ENCODE results near the gene SMG9.

SMG9 gene

DNA sequence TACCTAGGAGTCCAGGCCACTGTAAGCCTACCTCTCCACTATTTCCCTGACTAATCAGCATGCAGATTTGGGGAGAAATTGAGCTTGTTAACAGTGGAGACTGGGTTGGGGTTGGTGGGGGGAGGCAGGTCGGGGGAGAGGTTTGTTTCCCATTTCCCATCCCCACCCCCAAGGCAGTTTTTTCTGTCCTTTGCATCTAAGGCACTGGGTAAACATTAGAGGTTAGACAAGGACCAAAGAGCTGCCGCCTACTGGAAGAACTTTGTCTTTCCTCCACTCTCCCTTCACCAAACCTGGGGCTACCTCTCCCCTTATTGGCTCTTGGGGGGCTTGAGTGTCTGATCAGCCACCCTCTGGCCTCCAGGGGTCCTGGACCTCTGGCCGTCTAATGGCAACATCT, 25.1 kb upstream of the SMG9 start:
- DNase-seq (ENCODE audit: extremely low spot score), result no peak
- POLR2A ChIA-PET, result interaction anchor here (0.9 kb wide), 1 partner anchor 47 kb away, joined by 3 read pairs; the partner anchor contains the start of gene ZNF283

GRCh38 chr19:43779147-43779819, 24.5 kb upstream of the SMG9 start:
- ChIA-PET POLR2A (no interaction called here), CTCF (interaction anchor here (0.6 to 1.1 kb wide), 4 partner anchors 13 to 180 kb away, joined by 3 to 6 read pairs (median 4); no protein-coding TSS in a partner anchor)
- no peak for DNase-seq (ENCODE audit: extremely low spot score)
- TF ChIP-seq NFRKB (IDR thresholded peaks at IDR 0.05) (no peak), TARDBP (IDR thresholded peaks at IDR 0.05) (no peak), CTBP1 (IDR thresholded peaks at IDR 0.05; ENCODE audit: borderline replicate concordance) (no peak), HDGF (IDR thresholded peaks at IDR 0.05; ENCODE audit: borderline replicate concordance) (no peak), ELF4 (IDR thresholded peaks at IDR 0.05) (no peak), FOXA1 (IDR thresholded peaks at IDR 0.05) (no peak), SUZ12 (IDR thresholded peaks at IDR 0.05) (no peak), ZNF384 (IDR thresholded peaks at IDR 0.05) (no peak), BHLHE40 (IDR thresholded peaks at IDR 0.05; ENCODE audit: borderline replicate concordance) (no peak), FOXM1 (IDR thresholded peaks at IDR 0.05; ENCODE audit: borderline replicate concordance) (no peak)
- TF ChIP-seq, protein P1, sequence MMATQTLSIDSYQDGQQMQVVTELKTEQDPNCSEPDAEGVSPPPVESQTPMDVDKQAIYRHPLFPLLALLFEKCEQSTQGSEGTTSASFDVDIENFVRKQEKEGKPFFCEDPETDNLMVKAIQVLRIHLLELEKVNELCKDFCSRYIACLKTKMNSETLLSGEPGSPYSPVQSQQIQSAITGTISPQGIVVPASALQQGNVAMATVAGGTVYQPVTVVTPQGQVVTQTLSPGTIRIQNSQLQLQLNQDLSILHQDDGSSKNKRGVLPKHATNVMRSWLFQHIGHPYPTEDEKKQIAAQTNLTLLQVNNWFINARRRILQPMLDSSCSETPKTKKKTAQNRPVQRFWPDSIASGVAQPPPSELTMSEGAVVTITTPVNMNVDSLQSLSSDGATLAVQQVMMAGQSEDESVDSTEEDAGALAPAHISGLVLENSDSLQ (IDR thresholded peaks at IDR 0.05), result no peak

More for the DNA sequence above, 25.1 kb upstream of the SMG9 start:
- no peak for TF ChIP-seq FOXM1 (IDR thresholded peaks at IDR 0.05; ENCODE audit: borderline replicate concordance)
- TF ChIP-seq BHLHE40 (IDR thresholded peaks at IDR 0.05; ENCODE audit: borderline replicate concordance), result no peak
- TF ChIP-seq CTBP1 (IDR thresholded peaks at IDR 0.05; ENCODE audit: borderline replicate concordance), result no peak
- TF ChIP-seq ELF4 (IDR thresholded peaks at IDR 0.05), result no peak
- TF ChIP-seq HDGF (IDR thresholded peaks at IDR 0.05; ENCODE audit: borderline replicate concordance), result no peak
- no peak for TF ChIP-seq TARDBP (IDR thresholded peaks at IDR 0.05)
- TF ChIP-seq L3MBTL2 (conservative IDR thresholded peaks at IDR 0.05), result no peak
- no peak for TF ChIP-seq FOXK2 (IDR thresholded peaks at IDR 0.05)
- TF ChIP-seq ARNT (IDR thresholded peaks at IDR 0.05), result no peak
- TF ChIP-seq NFRKB (IDR thresholded peaks at IDR 0.05), result no peak
- TF ChIP-seq FOXA1 (IDR thresholded peaks at IDR 0.05), result no peak
- TF ChIP-seq, protein P1 (IDR thresholded peaks at IDR 0.05), result no peak
- no peak for TF ChIP-seq SUZ12 (IDR thresholded peaks at IDR 0.05)
- TF ChIP-seq ZNF384 (IDR thresholded peaks at IDR 0.05), result no peak
- TF ChIP-seq SP1 (IDR thresholded peaks at IDR 0.05), result no peak
- CTCF ChIA-PET, result interaction anchor here (0.6 to 1.1 kb wide), 3 partner anchors 35 to 180 kb away, joined by 3 to 6 read pairs (median 4); no protein-coding TSS in a partner anchor

DNA sequence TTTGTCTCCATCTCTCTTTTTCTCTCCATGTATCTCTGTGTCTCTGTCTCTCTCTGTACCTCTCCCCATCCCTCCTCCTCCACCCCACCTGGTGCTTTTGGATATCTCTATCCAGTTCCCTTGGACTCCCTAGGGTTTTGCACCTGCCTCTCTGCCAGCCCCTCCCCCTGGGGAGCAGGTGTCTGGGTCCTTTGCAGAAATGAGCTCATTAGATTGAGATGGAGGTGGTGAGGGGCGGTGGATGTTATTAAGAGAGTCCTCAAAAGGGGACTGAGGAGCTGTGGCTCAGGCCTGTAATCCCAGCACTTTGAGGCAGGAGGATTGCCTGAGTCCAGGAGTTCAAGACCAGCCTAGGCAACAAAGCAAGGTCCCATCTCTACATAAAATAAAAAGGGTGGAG, 23.9 kb upstream of the SMG9 start:
- CTCF ChIA-PET, result interaction anchor here (0.6 to 1.7 kb wide), 3 partner anchors 12 to 993 kb away, joined by 3 to 5 read pairs (median 4); no protein-coding TSS in a partner anchor
- POLR2A ChIA-PET, result interaction anchor here (1.3 kb wide), 1 partner anchor 24 kb away, joined by 3 read pairs; the partner anchor contains the start of gene SMG9
- TF ChIP-seq SP1 (IDR thresholded peaks at IDR 0.05) (no peak), L3MBTL2 (conservative IDR thresholded peaks at IDR 0.05) (no peak), BHLHE40 (IDR thresholded peaks at IDR 0.05; ENCODE audit: borderline replicate concordance) (no peak), LEF1 (IDR thresholded peaks at IDR 0.05; ENCODE audit: borderline replicate concordance) (no peak), ZNF384 (IDR thresholded peaks at IDR 0.05) (no peak), FOXA1 (IDR thresholded peaks at IDR 0.05) (no peak), TARDBP (IDR thresholded peaks at IDR 0.05) (no peak), ARNT (IDR thresholded peaks at IDR 0.05) (no peak), HDGF (IDR thresholded peaks at IDR 0.05; ENCODE audit: borderline replicate concordance) (no peak), FOXK2 (IDR thresholded peaks at IDR 0.05) (no peak), SUZ12 (IDR thresholded peaks at IDR 0.05) (no peak), NFRKB (IDR thresholded peaks at IDR 0.05) (no peak), ELF4 (IDR thresholded peaks at IDR 0.05) (no peak), FOXM1 (IDR thresholded peaks at IDR 0.05; ENCODE audit: borderline replicate concordance) (no peak), CTBP1 (IDR thresholded peaks at IDR 0.05; ENCODE audit: borderline replicate concordance) (no peak)
- TF ChIP-seq, protein P1 (IDR thresholded peaks at IDR 0.05), result no peak
- no peak for DNase-seq (ENCODE audit: extremely low spot score)

- no peak for DNase-seq (ENCODE audit: extremely low spot score)
- TF ChIP-seq FOXA1 (IDR thresholded peaks at IDR 0.05) (no peak), FOXM1 (IDR thresholded peaks at IDR 0.05; ENCODE audit: borderline replicate concordance) (no peak), ELF4 (IDR thresholded peaks at IDR 0.05) (no peak), FOXK2 (IDR thresholded peaks at IDR 0.05) (no peak), BHLHE40 (IDR thresholded peaks at IDR 0.05; ENCODE audit: borderline replicate concordance) (no peak), TARDBP (IDR thresholded peaks at IDR 0.05) (no peak), HDGF (IDR thresholded peaks at IDR 0.05; ENCODE audit: borderline replicate concordance) (no peak)
- TF ChIP-seq, protein P1 (IDR thresholded peaks at IDR 0.05), result no peak
- ChIA-PET POLR2A (interaction anchor here (0.6 to 1.3 kb wide), 2 partner anchors 22 to 25 kb away, joined by 3 read pairs; partner anchors contain the start of gene SMG9), CTCF (interaction anchor here (1.7 to 3.5 kb wide), 2 partner anchors 12 to 14 kb away, joined by 4 to 18 read pairs; no protein-coding TSS in a partner anchor)
Observed at GRCh38 chr19:43777163-43777695, 22.5 kb upstream of the SMG9 start.

- no peak for TF ChIP-seq NFRKB (IDR thresholded peaks at IDR 0.05)
- TF ChIP-seq ELF4 (IDR thresholded peaks at IDR 0.05), result no peak
- TF ChIP-seq FOXA1 (IDR thresholded peaks at IDR 0.05), result no peak
- no peak for TF ChIP-seq ZNF384 (IDR thresholded peaks at IDR 0.05)
- no peak for TF ChIP-seq ARNT (IDR thresholded peaks at IDR 0.05)
- TF ChIP-seq, protein P1 (IDR thresholded peaks at IDR 0.05), result no peak
- no peak for TF ChIP-seq FOXM1 (IDR thresholded peaks at IDR 0.05; ENCODE audit: borderline replicate concordance)
- TF ChIP-seq LEF1 (IDR thresholded peaks at IDR 0.05; ENCODE audit: borderline replicate concordance), result no peak
- no peak for TF ChIP-seq SP1 (IDR thresholded peaks at IDR 0.05)
- no peak for TF ChIP-seq CTBP1 (IDR thresholded peaks at IDR 0.05; ENCODE audit: borderline replicate concordance)
- TF ChIP-seq SUZ12 (IDR thresholded peaks at IDR 0.05), result no peak
- no peak for TF ChIP-seq FOXK2 (IDR thresholded peaks at IDR 0.05)
- TF ChIP-seq TARDBP (IDR thresholded peaks at IDR 0.05), result no peak
- ChIA-PET CTCF (interaction anchor here (0.6 to 3.5 kb wide), 2 partner anchors 11 to 25 kb away, joined by 4 to 18 read pairs; no protein-coding TSS in a partner anchor), POLR2A (no interaction called here)
- DNase-seq (ENCODE audit: extremely low spot score), result no peak
Observed at GRCh38 chr19:43776286-43776685, 21.5 kb upstream of the SMG9 start.

Data from HEK293T (cell line).